ENCODE data around the gene BTAF1. TPM values are rescaled to one million over a fixed set of nuclear protein-coding genes. Genes with fewer than 3 reads are reported as not detected.

Gene BTAF1
- total RNA-seq, 1 experiment from 2014 or later, result 49.6 TPM

DNA sequence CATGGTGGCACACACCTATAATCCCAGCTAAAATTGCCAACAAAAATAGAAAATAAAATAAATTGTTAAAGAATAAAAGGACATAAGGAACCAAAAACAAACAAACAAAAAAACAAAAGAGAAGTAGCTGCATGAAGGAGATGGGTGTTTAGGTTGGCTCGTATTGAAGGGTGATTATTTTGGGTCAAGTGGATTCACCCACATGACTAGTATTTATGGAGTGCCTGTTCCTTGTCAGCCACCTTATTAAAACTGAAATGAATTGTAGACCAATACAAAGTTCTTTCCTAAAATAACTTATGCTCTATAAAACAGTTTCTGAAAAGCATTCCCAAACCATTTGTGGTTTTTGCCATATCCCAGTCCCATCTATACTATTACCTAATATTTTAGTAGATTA, 138.7 kb downstream of the BTAF1 start:
- H3K9me3 Mint-ChIP-seq, result no peaks in the 10 kb centered on the region
- POLR2A ChIA-PET, result interaction anchor here (0.6 to 0.7 kb wide), 3 partner anchors 41 to 254 kb away, joined by 3 to 7 read pairs (median 6); no protein-coding TSS in a partner anchor

DNA sequence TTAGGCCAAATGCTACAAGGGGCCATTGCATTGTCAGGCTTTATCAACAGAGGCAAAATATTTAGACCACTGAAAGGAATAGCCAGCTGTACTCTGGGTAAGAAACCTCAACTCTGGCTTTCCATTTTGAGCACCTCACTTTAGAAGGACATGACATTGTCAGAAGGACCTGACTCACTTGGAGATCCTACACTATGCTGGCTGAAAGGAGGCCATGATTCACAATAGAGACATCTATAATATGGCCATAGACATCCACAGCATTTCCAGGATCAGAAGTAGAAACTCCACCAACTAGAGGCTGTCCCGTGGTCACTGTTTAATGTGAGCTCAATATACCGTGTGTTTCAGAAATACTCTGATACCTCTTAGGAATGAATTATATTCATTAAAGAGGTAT, 140.9 kb downstream of the BTAF1 start:
- ATAC-seq, result no peak
- Mint-ChIP-seq H3K9me3 (no peaks in the 10 kb centered on the region), H3K36me3 (no peaks in the 10 kb centered on the region), H3K27ac (no peak overlapping the region), H3K27me3 (ENCODE audit: low read depth) (no peaks in the 10 kb centered on the region), H3K4me1 (no peaks in the 10 kb centered on the region), H3K4me3 (no peak overlapping the region)
- TF ChIP-seq, protein P1, sequence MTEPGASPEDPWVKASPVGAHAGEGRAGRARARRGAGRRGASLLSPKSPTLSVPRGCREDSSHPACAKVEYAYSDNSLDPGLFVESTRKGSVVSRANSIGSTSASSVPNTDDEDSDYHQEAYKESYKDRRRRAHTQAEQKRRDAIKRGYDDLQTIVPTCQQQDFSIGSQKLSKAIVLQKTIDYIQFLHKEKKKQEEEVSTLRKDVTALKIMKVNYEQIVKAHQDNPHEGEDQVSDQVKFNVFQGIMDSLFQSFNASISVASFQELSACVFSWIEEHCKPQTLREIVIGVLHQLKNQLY (CRISPR knock-in tag; IDR thresholded peaks at IDR 0.05), result no peak
- TF ChIP-seq TEAD4 (CRISPR knock-in tag; IDR thresholded peaks at IDR 0.05) (no peak), CREM (CRISPR knock-in tag; IDR thresholded peaks at IDR 0.05) (no peak), CREB1 (CRISPR knock-in tag; IDR thresholded peaks at IDR 0.05) (no peak), PRRX2 (CRISPR knock-in tag; IDR thresholded peaks at IDR 0.05) (no peak), ESRRA (CRISPR knock-in tag; IDR thresholded peaks at IDR 0.05; ENCODE audit: borderline replicate concordance) (no peak), JUN (CRISPR knock-in tag; IDR thresholded peaks at IDR 0.05) (no peak), NFYB (CRISPR knock-in tag; conservative IDR thresholded peaks at IDR 0.05; ENCODE audit: low read depth) (no peak), ATF1 (CRISPR knock-in tag; IDR thresholded peaks at IDR 0.05) (no peak), TCF7 (CRISPR knock-in tag; IDR thresholded peaks at IDR 0.05; ENCODE audit: low read depth) (no peak), CBFB (CRISPR knock-in tag; IDR thresholded peaks at IDR 0.05; ENCODE audit: low read depth) (no peak), HMGA2 (CRISPR knock-in tag; IDR thresholded peaks at IDR 0.05) (no peak), GRHL2 (CRISPR knock-in tag; IDR thresholded peaks at IDR 0.05; ENCODE audit: insufficient replicate concordance, severe bottlenecking) (no peak), NFATC4 (CRISPR knock-in tag; IDR thresholded peaks at IDR 0.05) (no peak), ZBTB21 (CRISPR knock-in tag; IDR thresholded peaks at IDR 0.05; ENCODE audit: borderline replicate concordance) (no peak)
- TF ChIP-seq, protein P2, sequence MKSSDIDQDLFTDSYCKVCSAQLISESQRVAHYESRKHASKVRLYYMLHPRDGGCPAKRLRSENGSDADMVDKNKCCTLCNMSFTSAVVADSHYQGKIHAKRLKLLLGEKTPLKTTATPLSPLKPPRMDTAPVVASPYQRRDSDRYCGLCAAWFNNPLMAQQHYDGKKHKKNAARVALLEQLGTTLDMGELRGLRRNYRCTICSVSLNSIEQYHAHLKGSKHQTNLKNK (CRISPR knock-in tag; IDR thresholded peaks at IDR 0.05), result no peak
- TF ChIP-seq, protein P3, sequence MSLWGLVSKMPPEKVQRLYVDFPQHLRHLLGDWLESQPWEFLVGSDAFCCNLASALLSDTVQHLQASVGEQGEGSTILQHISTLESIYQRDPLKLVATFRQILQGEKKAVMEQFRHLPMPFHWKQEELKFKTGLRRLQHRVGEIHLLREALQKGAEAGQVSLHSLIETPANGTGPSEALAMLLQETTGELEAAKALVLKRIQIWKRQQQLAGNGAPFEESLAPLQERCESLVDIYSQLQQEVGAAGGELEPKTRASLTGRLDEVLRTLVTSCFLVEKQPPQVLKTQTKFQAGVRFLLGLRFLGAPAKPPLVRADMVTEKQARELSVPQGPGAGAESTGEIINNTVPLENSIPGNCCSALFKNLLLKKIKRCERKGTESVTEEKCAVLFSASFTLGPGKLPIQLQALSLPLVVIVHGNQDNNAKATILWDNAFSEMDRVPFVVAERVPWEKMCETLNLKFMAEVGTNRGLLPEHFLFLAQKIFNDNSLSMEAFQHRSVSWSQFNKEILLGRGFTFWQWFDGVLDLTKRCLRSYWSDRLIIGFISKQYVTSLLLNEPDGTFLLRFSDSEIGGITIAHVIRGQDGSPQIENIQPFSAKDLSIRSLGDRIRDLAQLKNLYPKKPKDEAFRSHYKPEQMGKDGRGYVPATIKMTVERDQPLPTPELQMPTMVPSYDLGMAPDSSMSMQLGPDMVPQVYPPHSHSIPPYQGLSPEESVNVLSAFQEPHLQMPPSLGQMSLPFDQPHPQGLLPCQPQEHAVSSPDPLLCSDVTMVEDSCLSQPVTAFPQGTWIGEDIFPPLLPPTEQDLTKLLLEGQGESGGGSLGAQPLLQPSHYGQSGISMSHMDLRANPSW (CRISPR knock-in tag; conservative IDR thresholded peaks at IDR 0.05; ENCODE audit: low read depth), result no peak
- TF ChIP-seq, protein P4, sequence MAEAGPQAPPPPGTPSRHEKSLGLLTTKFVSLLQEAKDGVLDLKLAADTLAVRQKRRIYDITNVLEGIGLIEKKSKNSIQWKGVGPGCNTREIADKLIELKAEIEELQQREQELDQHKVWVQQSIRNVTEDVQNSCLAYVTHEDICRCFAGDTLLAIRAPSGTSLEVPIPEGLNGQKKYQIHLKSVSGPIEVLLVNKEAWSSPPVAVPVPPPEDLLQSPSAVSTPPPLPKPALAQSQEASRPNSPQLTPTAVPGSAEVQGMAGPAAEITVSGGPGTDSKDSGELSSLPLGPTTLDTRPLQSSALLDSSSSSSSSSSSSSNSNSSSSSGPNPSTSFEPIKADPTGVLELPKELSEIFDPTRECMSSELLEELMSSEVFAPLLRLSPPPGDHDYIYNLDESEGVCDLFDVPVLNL (CRISPR knock-in tag; IDR thresholded peaks at IDR 0.05; ENCODE audit: borderline replicate concordance, low read depth), result no peak
- TF ChIP-seq, protein P5, sequence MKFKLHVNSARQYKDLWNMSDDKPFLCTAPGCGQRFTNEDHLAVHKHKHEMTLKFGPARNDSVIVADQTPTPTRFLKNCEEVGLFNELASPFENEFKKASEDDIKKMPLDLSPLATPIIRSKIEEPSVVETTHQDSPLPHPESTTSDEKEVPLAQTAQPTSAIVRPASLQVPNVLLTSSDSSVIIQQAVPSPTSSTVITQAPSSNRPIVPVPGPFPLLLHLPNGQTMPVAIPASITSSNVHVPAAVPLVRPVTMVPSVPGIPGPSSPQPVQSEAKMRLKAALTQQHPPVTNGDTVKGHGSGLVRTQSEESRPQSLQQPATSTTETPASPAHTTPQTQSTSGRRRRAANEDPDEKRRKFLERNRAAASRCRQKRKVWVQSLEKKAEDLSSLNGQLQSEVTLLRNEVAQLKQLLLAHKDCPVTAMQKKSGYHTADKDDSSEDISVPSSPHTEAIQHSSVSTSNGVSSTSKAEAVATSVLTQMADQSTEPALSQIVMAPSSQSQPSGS (CRISPR knock-in tag; IDR thresholded peaks at IDR 0.05; ENCODE audit: borderline replicate concordance, low read depth), result no peak
- TF ChIP-seq, protein P6, sequence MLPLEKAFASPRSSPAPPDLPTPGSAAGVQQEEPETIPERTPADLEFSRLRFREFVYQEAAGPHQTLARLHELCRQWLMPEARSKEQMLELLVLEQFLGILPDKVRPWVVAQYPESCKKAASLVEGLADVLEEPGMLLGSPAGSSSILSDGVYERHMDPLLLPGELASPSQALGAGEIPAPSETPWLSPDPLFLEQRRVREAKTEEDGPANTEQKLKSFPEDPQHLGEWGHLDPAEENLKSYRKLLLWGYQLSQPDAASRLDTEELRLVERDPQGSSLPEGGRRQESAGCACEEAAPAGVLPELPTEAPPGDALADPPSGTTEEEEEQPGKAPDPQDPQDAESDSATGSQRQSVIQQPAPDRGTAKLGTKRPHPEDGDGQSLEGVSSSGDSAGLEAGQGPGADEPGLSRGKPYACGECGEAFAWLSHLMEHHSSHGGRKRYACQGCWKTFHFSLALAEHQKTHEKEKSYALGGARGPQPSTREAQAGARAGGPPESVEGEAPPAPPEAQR (CRISPR knock-in tag; IDR thresholded peaks at IDR 0.05), result no peak
- CTCF ChIA-PET, result no interaction called here
- no peak for DNase-seq (ENCODE audit: low spot score)
- POLR2A ChIA-PET, result no interaction called here

More for the DNA sequence above, 138.7 kb downstream of the BTAF1 start:
- no peak overlapping the region for H3K27ac Mint-ChIP-seq
- H3K27me3 Mint-ChIP-seq (ENCODE audit: low read depth), result no peaks in the 10 kb centered on the region
- no peak overlapping the region for H3K4me3 Mint-ChIP-seq
- no peaks in the 10 kb centered on the region for H3K4me1 Mint-ChIP-seq
- ATAC-seq (no peak), DNase-seq (ENCODE audit: low spot score) (no peak)
- TF ChIP-seq SMAD4 (CRISPR knock-in tag; IDR thresholded peaks at IDR 0.05), result no peak
- TF ChIP-seq, protein P7, sequence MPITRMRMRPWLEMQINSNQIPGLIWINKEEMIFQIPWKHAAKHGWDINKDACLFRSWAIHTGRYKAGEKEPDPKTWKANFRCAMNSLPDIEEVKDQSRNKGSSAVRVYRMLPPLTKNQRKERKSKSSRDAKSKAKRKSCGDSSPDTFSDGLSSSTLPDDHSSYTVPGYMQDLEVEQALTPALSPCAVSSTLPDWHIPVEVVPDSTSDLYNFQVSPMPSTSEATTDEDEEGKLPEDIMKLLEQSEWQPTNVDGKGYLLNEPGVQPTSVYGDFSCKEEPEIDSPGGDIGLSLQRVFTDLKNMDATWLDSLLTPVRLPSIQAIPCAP (CRISPR knock-in tag; IDR thresholded peaks at IDR 0.05), result no peak
- TF ChIP-seq, protein P8, sequence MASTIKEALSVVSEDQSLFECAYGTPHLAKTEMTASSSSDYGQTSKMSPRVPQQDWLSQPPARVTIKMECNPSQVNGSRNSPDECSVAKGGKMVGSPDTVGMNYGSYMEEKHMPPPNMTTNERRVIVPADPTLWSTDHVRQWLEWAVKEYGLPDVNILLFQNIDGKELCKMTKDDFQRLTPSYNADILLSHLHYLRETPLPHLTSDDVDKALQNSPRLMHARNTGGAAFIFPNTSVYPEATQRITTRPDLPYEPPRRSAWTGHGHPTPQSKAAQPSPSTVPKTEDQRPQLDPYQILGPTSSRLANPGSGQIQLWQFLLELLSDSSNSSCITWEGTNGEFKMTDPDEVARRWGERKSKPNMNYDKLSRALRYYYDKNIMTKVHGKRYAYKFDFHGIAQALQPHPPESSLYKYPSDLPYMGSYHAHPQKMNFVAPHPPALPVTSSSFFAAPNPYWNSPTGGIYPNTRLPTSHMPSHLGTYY (CRISPR knock-in tag; IDR thresholded peaks at IDR 0.05), result no peak
- TF ChIP-seq NR3C1 (CRISPR knock-in tag; conservative IDR thresholded peaks at IDR 0.05; ENCODE audit: low read depth), result no peak
- H3K36me3 Mint-ChIP-seq, result no peaks in the 10 kb centered on the region
- CTCF ChIA-PET, result interaction anchor here (0.6 kb wide), 1 partner anchor 372 kb away, joined by 3 read pairs; no protein-coding TSS in a partner anchor
